Epidermal melanocyte (primary cell): ENCODE measurements around the gene PALM.

Experiments used
- DNase-seq: peaks from one replicate; pipeline ENCODE4 v3.0.0; 2011; ENCODE audit warnings: low spot score; ENCODE audit not compliant: insufficient read length

The PALM gene

GRCh38 chr19:781800-782184 is 73.1 kb downstream of the PALM start:
- no peak for DNase-seq

GRCh38 chr19:782185-782877 is 73.6 kb downstream of the PALM start:
- no peak for DNase-seq

GRCh38 chr19:782878-783668 is 74.3 kb downstream of the PALM start:
- DNase-seq: no peak

- DNase-seq: no peak
These were observed 75.8 kb downstream of the PALM start for GRCh38 chr19:784541-784940.

GRCh38 chr19:787536-787935 is 78.8 kb downstream of the PALM start:
- no peak for DNase-seq

- no peak for DNase-seq
These were observed 79.9 kb downstream of the PALM start for GRCh38 chr19:788686-788982.

GRCh38 chr19:788983-789700 is 80.4 kb downstream of the PALM start:
- no peak for DNase-seq

- DNase-seq: no peak
These were observed 80.9 kb downstream of the PALM start for GRCh38 chr19:789701-790060.

- DNase-seq: no peak
These were observed 82.4 kb downstream of the PALM start for GRCh38 chr19:791007-791566.

GRCh38 chr19:791567-792305 is 83.0 kb downstream of the PALM start:
- DNase-seq: no peak

GRCh38 chr19:792306-792885 is 83.7 kb downstream of the PALM start:
- DNase-seq: no peak

- no peak for DNase-seq
These were observed 85.1 kb downstream of the PALM start for GRCh38 chr19:793806-794205.

GRCh38 chr19:795073-795611 is 86.4 kb downstream of the PALM start:
- DNase-seq: no peak

- no peak for DNase-seq
These were observed 87.2 kb downstream of the PALM start for GRCh38 chr19:795691-796581.

GRCh38 chr19:796692-797527 is 88.2 kb downstream of the PALM start, which contains the start of gene PTBP1:
PTBP1 (plus strand) TSS chr19:797452; CDS start chr19:797498, 46 bp downstream.
- DNase-seq: peak; percentile 96
